Activated CD4-positive, alpha-beta T cell treated with anti-CD3 and anti-CD28 coated beads, Interleukin-2, Interleukin-6, amounts not matched to agents 100 ng/mL and 50 ng/mL, durations not matched to agents 16 hours and 8 hours (primary cell): ENCODE data around the gene TEAD2.
"Not testable (repeated sequence)": the region's sequence is repeated elsewhere in the genome, so short reads cannot be mapped to it uniquely, and the experiment has no call there.

Experiments
- DNase-seq: peaks from one replicate; pipeline ENCODE4 v3.0.0-alpha.2; 2020

TEAD2 gene

DNA sequence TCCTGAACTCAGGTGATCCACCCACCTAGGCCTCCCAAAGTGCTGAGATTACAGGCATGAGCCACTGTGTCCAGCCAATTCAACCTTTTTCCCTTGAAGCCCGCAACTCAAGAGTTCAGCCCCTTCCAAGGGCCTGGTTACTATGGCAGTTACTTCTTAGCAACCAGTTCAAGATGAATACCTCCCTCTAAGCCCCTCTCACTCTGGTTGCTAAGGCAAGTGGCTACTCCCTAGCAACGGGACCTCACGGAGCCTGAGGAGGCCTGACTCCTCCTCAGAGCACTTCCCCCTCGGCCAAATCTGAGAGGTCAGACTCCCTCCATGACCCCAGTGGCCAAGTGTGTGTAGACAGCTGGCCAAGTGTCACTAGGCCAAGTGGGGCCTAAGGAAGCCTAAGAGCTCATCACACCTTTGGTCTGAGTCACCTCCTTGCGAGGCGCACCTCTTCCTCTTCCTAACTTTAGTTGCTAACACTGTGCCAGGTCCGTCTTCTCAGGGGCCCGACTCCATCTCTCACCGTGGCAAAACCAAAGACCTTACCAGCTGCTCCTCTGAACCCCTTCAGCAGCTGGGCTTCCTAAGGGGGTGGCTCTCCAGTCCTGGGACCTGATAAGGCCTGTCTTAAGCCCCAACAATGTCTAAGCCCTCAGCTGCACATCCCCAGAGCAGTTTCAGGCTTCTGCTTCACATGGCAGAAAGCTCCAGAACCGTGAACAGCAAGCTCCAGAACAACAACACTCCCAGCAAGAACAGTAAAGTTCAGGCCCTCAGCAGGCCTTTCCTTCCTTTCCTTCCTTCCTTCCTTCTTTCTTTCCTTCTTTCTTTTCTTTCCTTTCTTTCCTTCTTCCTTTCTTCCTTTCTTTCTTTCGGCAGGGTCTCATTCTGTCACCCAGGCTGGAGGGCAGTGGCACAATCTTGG is 17.5 kb downstream of the TEAD2 start:
- no peak for DNase-seq

DNA sequence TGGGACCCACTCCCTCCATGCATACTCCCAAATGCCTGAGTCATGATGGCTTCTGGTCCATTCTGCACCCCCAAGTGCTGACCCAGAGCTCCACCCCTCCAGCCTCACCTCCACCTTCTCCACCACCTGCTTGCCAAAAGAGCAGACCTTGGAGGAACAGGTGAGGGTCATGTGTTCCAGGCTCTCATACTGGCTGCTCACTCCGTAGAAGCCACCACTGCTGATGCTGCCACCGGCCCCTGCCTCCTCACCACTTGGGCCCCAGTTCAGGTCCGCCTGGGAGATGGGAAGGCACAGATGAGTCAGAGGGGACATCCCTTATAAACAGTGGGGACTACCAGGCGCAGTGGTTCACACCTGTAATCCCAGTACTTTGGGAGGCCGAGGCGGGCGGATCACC is 19.1 kb downstream of the TEAD2 start:
- DNase-seq, result no peak

DNA sequence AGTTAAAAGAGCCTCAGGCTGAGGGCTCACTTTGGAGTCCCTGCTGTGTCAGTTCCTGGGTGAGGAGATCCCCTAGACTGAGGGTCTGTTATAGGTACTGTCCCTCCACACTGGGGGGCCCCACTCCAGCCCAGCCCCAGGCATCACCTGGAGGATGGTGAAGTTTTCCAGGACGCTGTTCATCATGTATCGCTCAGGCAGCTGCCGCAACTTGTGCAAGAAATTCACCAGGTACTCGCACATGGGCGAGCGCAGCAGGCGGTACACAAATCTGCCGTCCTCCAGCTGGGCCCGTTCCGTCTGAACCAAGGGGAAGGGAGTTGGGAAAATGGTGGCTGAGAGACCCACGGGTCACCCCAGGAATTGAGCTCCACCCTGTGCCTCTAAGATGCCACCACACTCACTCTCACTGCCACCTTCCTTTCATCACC is 19.9 kb downstream of the TEAD2 start:
- no peak for DNase-seq

DNA sequence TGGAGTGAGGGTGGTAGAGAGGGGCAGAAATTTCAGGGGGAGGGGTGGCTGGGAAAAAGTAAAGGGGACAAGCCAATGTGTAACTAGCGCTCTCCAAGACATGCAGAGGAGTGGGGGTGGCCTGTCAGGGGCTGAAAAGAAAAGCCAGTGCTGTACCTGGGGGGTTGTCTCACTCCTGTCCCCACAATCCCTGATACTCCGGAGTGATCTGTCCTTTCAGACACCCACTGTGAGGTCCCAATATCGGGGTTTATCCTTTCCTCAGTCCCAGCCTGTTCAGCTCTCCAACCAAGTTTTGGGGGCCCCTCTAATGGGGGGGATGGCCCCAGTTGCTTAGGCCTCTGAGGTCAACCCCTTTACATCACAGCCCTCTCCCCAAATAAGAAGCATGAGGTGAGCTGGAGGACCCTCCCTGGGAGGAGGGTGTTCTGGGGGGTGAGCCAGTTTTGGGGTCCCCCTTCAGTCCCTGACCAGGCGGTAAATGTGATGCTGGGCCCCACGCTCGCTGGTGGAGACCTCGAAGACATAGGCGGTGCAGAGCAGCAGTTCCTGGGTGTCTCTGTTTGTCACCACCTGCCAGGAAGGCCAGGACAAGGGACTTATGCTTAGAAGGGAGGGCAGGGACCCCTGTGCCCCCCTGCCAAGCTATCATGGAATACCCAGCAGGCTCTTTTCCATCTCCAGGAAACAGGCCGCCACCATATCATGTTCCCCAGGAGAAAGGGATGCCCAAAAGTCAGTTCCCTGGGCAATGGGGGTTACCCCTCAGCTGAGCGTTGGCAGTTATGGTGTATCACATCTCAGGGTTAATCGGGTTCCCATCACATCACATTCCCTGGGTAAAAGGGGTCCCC is 21.1 kb downstream of the TEAD2 start:
- no peak for DNase-seq

DNA sequence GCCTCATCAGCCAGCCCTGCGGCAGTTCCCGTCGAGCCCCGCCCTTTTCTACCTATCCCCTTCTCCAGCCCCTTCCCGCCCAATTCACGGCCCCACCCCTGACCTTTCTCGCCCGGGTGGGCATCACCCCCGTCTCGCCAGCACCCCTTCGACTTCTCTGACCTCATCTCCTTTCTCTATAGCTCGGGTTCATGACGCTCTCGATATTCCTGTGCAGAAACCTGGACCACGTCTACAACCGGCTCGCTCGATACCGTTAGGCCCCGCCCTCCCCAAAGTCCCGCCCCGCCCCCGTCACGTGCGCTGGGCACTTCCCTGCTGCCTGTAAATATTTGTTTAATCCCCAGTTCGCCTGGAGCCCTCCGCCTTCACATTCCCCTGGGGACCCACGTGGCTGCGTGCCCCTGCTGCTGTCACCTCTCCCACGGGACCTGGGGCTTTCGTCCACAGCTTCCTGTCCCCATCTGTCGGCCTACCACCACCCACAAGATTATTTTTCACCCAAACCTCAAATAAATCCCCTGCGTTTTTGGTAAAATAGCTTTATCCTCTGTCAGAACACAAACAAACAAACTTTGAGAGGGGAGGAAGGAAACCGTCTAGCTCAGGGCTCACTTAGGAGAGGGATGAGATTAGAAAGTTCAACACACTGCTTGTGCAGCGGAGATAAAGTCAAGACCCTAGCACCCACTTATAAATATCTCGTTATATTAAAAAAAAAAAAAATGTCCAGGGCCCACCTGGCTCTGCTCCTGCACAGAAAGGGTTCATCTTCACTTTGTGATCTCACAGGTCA is 21.9 kb downstream of the TEAD2 start:
- no peak for DNase-seq

DNA sequence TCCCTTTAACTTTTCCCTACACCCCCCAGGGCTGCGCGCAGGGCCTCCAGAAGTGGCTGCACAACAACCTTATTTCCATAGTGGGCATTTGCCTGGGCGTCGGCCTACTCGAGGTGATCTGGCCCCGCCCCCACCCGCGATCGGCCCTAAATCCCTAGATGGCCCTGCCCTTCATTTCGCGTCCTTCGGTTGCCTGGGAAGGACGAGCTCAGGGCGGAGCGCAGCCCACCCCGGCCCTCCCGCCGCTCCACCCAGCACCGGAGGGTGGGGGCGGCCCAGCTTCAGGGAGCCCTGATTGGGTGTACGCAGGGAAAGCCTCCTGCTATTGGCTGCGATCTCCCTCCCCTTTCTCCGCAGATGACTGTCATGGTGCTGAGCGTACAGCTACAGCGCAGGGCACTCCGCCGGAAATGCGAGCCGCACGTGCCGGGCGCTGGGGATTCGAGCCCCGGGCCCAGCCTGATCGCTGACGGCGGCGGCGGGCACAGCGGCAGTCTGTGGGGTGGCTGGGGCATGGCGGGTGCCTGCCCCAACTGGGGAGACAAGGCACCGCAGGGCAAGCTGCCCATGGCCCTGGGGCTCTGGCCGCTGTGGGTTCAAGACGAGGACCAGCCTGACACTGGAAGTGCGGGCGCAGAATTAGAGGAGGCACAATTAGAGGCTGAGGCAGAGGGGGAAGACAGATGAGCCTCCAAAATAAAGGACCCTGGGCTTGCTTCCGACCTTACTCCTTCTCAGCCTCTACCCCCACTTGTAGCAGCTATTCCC is 22.7 kb downstream of the TEAD2 start:
- DNase-seq, result no peak

DNA sequence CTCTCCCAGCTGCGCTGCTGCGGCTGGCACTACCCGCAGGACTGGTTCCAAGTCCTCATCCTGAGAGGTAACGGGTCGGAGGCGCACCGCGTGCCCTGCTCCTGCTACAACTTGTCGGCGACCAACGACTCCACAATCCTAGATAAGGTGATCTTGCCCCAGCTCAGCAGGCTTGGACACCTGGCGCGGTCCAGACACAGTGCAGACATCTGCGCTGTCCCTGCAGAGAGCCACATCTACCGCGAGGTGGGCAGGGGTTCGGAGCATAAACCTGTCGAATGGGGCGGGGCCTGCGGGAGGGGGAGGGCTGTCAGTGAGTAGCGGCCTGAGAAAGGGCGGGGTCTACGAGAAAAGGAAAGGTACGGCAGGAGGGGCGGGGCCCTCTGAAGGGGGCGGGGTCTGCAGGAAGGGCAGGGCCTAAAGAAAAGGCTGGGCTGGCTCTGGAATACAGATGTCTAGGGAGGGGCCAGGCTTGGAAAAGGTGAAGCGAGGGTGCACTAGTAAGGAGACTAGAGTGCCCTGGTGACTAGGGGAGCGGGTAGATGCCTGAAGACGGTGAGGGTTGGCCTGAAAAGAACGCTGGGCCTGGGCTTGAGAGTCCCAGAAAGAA is 23.4 kb downstream of the TEAD2 start:
- DNase-seq, result no peak

DNA sequence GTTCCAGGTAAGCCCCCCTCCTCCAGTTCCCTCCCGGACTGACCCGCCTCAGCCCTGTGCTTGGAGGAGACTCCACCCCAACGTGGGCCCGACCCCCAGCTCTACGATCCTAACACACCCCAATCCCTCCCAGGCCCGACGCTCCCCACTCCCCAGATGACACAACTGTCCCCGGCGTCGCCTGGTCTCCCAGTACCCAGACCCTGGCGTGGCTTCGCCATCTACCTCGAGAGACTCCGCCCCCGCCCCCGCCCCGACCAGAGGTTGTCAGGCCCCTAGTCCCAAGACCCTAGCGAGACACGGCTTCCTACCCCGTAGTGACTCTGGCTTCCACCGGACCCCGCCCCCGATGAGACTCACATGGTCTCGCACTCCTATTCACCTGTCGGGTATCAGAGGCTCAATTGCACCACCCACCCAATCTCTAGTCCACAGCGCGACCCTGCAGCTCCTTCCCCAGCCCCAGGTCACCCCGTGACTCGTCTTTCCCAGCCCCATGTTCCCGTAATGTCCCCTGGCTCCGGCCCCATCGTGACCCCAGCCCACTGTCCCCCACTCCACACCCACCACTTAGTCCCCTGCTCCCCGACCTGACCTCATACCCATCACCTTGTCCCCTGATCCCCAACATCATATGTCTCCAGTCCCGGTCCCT is 24.1 kb downstream of the TEAD2 start:
- no peak for DNase-seq

DNA sequence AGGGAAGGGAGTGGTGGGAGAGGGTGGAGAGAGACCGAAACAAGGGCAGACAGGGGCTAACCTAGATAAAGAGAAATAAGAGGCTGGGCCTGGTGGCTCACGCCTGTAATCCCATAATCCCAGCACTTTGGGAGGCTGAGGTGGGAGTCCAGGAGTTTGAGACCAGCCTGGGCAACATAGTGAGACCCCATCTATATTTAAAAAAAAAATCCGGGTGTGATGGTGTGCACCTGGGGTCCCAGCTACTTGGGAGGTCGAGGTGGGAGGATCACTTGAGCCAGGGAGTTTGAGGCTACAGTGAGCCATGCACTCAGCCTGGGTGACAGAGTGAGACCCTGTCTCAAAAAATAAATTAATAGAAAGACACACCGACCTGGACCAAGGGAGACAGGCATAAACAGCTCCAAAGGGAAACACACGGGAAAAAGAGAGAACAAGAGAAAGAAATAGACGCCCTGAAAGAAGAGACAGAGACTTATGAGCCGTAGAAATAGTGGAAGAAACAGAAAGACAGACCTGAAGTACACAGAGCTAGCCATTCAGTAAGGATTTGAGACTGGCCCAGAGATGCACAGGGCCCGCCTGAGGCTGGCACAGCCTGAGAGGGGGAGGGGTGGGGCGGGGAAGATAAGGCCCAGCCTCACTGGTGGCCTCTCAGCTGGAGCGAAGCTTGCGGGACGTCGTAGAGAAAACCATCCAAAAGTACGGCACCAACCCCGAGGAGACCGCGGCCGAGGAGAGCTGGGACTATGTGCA is 24.8 kb downstream of the TEAD2 start:
- DNase-seq, result no peak

DNA sequence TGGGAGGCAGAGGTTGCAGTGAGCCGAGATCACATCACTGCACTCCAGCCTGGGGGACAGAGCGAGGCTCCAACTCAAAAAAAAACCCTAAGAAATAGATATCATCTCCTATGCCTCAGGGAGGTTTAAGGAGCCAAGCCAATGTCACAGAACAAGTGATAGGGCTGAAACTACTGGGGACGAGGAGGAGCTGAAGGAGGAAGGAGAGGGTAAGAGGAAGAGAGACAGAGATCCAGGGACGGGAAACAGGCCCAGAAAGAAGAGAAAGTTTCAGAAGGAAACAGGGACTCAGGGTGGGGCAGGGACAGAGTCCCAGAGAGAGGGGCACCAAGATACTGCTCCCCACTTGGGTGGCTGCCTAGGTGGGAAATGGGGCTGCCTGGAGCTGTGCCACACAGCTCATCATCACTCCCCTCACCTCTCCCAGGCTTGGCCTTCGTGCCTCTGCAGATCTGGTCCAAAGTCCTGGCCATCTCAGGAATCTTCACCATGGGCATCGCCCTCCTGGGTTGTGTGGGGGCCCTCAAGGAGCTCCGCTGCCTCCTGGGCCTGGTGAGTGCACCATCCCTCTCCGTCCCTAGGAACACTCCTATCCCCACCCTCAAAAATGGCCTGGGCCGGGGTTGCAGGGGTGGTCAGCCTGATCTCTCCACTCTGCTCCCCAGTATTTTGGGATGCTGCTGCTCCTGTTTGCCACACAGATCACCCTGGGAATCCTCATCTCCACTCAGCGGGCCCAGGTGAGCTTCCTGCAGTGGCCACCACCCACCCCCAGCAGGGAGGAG is 25.5 kb downstream of the TEAD2 start:
- no peak for DNase-seq

DNA sequence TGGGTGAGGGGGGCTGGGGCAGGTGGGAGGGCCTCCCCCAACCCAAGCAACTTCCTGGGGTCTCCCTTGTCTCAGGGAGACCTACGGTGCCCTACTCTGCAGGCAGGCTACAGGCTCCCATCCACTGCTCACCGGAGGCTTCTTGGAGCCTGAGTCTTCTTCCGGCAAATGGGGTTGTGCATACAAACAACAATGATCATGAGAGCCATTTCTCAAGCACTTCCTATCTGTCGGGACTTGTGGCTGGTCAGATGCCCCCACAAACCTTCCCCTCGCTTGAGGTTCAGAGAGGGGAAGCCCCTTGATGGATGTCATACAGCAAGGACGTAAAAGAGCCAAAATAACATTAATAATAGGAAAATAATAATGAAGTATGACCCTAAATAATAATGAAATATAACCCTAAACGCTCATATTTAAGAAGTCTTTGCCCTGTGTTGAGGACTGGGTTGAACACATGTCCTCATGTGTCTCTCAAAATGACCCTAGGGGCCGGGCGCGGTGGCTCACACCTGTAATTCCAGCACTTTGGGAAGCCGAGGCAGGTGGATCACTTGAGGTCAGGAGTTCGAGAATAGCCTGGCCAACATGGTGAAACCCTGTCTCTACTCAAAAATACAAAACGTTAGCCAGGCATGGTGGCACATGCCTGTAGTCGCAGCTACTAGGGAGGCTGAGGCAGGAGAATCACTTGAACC is 26.3 kb downstream of the TEAD2 start:
- peak; percentile 51 for DNase-seq

DNA sequence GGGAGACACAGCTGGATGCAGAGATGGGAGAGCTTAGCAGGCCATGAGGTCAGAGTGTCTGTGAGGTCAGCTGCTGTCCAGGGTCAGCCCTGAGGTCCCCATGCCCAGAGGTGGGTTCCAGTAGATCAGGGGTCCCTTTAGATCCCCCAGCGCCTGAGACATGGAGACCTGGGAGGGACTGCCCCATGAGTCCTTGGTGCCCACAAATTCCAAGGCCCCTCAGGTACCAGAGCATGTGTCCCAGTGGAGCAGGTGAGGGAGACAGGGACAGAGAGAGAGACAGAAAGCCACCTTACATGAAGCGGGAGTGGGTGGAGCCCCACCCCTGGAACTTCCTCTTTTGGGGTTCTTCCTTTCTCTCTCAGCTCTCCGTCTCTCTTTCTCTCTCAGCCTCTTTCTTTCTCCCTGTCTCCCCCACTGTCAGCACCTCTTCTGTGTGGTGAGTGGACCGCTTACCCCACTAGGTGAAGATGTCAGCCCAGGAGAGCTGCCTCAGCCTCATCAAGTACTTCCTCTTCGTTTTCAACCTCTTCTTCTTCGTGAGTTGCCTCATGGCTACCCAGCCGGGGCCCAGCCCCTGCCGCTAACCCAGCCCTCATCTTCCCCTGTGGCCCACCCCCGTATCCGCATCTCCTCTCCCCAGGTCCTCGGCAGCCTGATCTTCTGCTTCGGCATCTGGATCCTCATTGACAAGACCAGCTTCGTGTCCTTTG is 27.0 kb downstream of the TEAD2 start, which contains the start of gene CD37:
CD37 (plus strand) TSS at position 336 of the 713 bp plus-strand sequence; CDS start at position 471, 135 bp downstream.
- DNase-seq, result peak; percentile 55

DNA sequence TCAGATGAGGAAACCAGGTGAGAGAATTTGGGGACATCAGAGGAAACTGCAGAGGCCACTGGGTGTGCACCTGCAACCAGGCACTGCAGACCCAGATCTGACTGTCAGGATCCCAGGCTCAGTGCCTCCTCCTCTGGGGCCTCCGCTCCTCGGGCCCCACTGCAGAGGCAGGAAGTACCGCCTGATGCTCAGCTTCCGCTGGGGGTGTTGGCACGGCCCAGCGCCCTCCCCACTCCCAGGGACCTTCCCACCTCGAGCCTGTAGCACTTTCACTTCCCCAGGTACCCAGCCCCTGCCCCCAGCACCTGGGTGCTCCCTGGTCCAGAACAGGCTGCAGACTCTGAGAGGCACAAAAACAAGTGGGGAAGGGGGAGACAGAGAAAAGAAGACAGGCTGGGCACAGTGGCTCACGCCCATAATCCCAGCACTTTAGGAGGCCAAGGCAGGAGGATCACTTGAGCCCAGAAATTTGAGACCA is 28.4 kb downstream of the TEAD2 start:
- peak; percentile 80 for DNase-seq

DNA sequence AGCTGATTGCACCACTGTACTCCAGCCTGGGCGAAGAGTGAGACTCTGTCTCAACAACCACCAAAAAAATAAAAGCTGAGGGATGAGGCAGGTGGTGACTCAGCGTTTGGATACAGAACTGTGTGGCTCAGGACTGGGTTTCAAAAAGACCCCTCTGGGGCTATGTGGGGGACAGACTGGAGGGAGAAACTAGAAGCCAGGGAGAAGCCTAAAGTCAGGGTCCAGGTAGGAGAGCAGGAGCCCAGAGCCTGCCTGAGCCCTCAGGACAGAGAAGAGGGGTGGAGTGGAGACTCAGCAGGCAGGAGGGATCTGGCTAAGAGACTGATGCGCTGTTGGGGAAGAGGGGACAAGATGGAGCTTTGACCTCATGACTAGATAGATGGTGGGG is 28.8 kb downstream of the TEAD2 start:
- DNase-seq, result no peak

DNA sequence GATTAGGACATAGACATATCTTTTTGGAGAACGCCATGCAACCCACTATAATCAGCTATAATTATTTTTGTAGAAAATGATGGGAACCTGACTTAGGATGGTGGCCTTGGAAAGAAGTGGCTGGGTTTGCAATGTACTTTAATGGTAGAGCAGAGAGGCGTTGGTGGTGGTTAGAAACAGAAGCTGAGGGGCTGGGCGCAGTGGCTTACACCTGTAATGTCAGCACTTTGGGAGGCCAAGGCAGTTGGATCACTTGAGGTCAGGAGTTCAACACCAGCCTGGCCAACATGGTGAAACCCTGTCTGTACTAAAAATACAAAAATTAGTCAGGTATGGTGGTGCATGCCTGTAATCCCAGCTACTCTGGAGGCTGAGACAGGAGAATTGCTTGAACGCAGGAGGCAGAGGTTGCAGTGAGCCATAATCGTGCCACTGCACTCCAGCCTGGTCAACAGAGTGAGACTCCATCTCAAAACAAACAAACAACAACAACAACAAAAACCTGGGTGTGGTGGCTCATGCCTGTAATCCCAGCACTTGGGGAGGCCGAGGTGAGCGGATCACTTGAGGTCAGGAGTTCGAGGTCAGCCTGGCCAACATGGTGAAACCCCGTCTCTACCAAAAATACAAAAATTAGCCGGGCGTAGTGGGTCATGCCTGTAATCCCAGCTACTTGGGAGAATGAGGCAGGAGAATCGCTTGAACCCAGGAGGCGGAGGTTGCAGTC is 29.4 kb downstream of the TEAD2 start:
- DNase-seq, result not testable (repeated sequence)

DNA sequence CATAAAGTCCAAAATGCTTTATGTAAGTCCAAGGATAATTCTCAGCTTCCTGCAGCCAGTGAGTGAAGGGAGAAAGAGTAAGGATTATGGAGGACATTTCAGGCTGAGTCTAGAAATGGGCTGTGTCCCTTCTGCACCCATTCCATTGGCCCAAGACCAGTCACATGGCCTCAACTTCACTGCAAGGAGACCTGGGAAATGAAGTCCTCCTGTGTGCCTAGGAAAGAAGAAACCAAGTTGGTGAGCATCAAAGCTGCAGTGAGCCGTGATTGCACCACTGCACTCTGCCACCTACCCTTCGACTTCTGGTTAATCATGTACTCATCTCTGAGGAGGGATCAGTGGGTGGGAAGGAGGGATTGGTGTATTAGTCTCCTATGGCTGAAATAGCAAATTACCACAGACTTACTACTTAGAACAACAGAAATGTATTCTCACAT is 30.6 kb downstream of the TEAD2 start:
- DNase-seq, result peak; percentile 80

DNA sequence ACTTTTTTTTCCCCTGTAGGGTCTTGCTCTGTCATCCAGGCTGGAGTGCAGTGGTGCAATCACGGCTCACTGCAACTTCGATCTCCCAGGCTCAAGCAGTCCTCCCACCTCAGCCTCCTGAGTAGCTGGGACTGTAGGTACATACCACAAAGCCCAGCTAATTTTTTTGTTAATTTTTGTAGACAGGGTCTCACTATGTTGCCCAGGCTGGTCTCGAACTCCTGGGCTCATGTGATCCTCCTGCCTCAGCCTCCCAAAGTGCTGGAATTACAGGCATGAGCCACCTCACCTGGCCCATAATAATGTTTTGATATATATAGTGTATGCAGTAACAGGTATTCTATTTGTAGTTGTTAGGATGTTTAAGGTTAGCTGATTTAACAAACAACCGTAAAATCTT is 31.0 kb downstream of the TEAD2 start:
- not testable (repeated sequence) for DNase-seq
